ENCODE measurements around the gene CNOT10. TPM values are rescaled to one million over a fixed set of nuclear protein-coding genes. Genes with fewer than 3 reads are reported as not detected.
"Not testable (repeated sequence)": the region's sequence is repeated elsewhere in the genome, so short reads cannot be mapped to it uniquely, and the experiment has no call there.

CNOT10 gene
- total RNA-seq, 1 donor = 23.8 TPM

GRCh38 chr3:32646761-32647160, 38.2 kb upstream of the CNOT10 start:
- no peak for DNase-seq (ENCODE audit: low read depth)
- TF ChIP-seq CTCF (IDR thresholded peaks at IDR 0.05; ENCODE audit: insufficient read depth, low read length) = no peak
- H3K4me3 ChIP-seq (ENCODE audit: low read depth, low read length) = no peak overlapping the region

- DNase-seq (ENCODE audit: low read depth); H3K4me3 ChIP-seq (ENCODE audit: low read depth, low read length): not testable (repeated sequence)
Measured at GRCh38 chr3:32652337-32653100, 32.5 kb upstream of the CNOT10 start.

- H3K4me3 ChIP-seq (ENCODE audit: low read depth, low read length) = no peak overlapping the region
- no peak for DNase-seq (ENCODE audit: low read depth)
- no peak for TF ChIP-seq CTCF (IDR thresholded peaks at IDR 0.05; ENCODE audit: insufficient read depth, low read length)
Measured at GRCh38 chr3:32655167-32655566, 29.8 kb upstream of the CNOT10 start.

- no peak overlapping the region for H3K4me3 ChIP-seq (ENCODE audit: low read depth, low read length)
- no peak for TF ChIP-seq CTCF (IDR thresholded peaks at IDR 0.05; ENCODE audit: insufficient read depth, low read length)
Measured at GRCh38 chr3:32660634-32661033, 24.4 kb upstream of the CNOT10 start.

GRCh38 chr3:32662647-32663046, 22.3 kb upstream of the CNOT10 start:
- DNase-seq (ENCODE audit: low read depth) = no peak
- no peak for TF ChIP-seq CTCF (IDR thresholded peaks at IDR 0.05; ENCODE audit: insufficient read depth, low read length)
- H3K4me3 ChIP-seq (ENCODE audit: low read depth, low read length) = no peak overlapping the region

More at GRCh38 chr3:32660634-32661033, 24.4 kb upstream of the CNOT10 start:
- no peak for DNase-seq (ENCODE audit: low read depth)

GRCh38 chr3:32664630-32665075, 20.3 kb upstream of the CNOT10 start:
- TF ChIP-seq CTCF (IDR thresholded peaks at IDR 0.05; ENCODE audit: insufficient read depth, low read length) = peak; percentile 41
- not testable (repeated sequence) for H3K4me3 ChIP-seq (ENCODE audit: low read depth, low read length)
- peak; percentile 75 for DNase-seq (ENCODE audit: low read depth)

GRCh38 chr3:32667072-32667582, 17.9 kb upstream of the CNOT10 start:
- no peak for TF ChIP-seq CTCF (IDR thresholded peaks at IDR 0.05; ENCODE audit: insufficient read depth, low read length)
- no peak overlapping the region for H3K4me3 ChIP-seq (ENCODE audit: low read depth, low read length)
- DNase-seq (ENCODE audit: low read depth) = no peak

GRCh38 chr3:32669226-32669625, 15.8 kb upstream of the CNOT10 start:
- not testable (repeated sequence) for H3K4me3 ChIP-seq (ENCODE audit: low read depth, low read length); DNase-seq (ENCODE audit: low read depth)

GRCh38 chr3:32673730-32674129, 11.3 kb upstream of the CNOT10 start:
- H3K4me3 ChIP-seq (ENCODE audit: low read depth, low read length); DNase-seq (ENCODE audit: low read depth): not testable (repeated sequence)
